Peyer's patch (tissue), 4 donors: ENCODE measurements around the gene DIS3L2.

Experiments
- POLR2A ChIP-seq, 2 donors: fragments of 450-650 bp; IDR thresholded peaks; one replicate each; pipeline ENCODE4 v1.5.1; 2017; ENCODE audit warnings: antibody characterized with exemption in 2 of 2, mild to moderate bottlenecking in 2 of 2, moderate library complexity in 2 of 2
- TF ChIP-seq, protein P1 (sequence below), 6 experiments: fragments of 450-650 bp in 4 of 6; fragments of 200-600 bp in 2 of 6; sonication (generic) in 1 of 6; IDR thresholded peaks; one replicate each; pipeline ENCODE4 v1.5.1; 2017 to 2019; ENCODE audit warnings: antibody characterized with exemption in 6 of 6, mild to moderate bottlenecking in 3 of 6, moderate library complexity in 1 of 6

DNA sequence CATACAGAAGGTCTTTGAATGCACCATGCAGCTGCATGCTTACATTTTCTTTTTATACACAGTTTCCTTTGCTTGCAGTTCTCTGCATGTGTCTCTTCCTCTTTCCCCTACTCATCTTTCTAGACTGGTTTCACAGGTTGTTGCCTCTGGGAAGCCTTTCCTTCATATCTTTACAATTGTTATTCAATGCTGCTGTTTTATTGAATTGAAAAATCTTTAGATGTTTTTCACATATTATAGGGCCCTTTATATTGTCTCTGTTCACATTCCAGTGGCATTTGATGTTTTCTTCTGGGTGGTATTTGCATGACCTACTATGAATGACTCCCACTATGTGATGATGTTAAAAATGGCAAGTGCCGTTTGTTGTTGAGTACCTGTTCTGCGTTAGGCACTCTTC is 91.1 kb downstream of the DIS3L2 start:
- TF ChIP-seq, protein P1, sequence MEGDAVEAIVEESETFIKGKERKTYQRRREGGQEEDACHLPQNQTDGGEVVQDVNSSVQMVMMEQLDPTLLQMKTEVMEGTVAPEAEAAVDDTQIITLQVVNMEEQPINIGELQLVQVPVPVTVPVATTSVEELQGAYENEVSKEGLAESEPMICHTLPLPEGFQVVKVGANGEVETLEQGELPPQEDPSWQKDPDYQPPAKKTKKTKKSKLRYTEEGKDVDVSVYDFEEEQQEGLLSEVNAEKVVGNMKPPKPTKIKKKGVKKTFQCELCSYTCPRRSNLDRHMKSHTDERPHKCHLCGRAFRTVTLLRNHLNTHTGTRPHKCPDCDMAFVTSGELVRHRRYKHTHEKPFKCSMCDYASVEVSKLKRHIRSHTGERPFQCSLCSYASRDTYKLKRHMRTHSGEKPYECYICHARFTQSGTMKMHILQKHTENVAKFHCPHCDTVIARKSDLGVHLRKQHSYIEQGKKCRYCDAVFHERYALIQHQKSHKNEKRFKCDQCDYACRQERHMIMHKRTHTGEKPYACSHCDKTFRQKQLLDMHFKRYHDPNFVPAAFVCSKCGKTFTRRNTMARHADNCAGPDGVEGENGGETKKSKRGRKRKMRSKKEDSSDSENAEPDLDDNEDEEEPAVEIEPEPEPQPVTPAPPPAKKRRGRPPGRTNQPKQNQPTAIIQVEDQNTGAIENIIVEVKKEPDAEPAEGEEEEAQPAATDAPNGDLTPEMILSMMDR (IDR thresholded peaks at IDR 0.05) = no peak
- TF ChIP-seq POLR2A (IDR thresholded peaks at IDR 0.05) = no peak
